Brain pericyte (primary cell): ENCODE measurements around the gene OTUB1.

Experiments used
- DNase-seq: peaks from one replicate; pipeline ENCODE4 v3.0.0-alpha.2; 2012; ENCODE audit warnings: low read depth, low spot score

OTUB1 gene

GRCh38 chr11:64004590-64004984, 18.3 kb downstream of the OTUB1 start:
- DNase-seq, result no peak

DNA sequence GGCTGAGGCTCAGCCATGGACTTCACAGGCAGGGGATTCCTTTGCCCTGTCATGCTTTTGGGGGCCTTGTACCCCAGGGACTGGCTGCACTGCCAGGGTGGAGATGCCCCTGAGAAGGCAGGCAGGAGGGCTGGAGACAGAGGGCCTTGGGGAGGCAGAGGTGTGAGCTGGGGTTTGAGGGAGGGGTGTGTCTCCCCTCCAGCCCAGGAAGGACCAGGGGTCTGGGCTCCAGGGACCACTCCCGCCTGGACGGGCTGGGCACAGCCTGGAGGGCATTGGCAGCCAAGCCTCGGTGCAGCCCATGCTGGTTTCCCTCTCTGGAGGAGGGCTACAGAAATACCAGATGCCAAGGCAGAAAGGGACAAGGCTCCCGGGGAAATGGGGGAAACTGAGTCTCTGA, 19.5 kb downstream of the OTUB1 start:
- DNase-seq, result no peak

- DNase-seq, result no peak
Observed at GRCh38 chr11:64006398-64006797, 20.2 kb downstream of the OTUB1 start.

DNA sequence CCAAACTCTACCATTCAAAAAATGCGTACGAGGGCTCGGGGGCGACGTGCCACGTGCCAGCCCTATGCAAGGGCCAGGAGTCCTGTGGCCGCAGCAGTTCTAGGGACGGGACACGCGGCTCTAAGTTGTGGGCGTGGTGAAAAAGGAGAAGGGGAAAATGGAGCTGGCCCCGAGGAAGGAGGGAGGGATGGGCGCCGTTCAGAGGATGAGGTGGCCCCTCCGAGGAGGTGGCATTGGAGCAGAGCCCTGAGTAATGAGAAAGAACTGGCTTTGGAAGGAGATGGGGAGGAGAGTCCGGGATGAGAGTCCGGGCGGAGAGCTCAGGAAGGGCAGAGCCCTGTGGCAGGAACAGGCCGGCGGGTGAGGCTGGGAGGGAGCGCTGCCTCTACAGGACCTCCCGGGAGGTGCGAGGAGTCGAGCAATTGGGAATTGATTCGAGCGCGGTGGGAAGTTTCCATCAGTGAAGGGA, 21.0 kb downstream of the OTUB1 start:
- DNase-seq, result no peak

GRCh38 chr11:64007629-64008282, 21.5 kb downstream of the OTUB1 start:
- DNase-seq, result no peak

GRCh38 chr11:64008283-64008913, 22.2 kb downstream of the OTUB1 start:
- DNase-seq, result no peak

DNA sequence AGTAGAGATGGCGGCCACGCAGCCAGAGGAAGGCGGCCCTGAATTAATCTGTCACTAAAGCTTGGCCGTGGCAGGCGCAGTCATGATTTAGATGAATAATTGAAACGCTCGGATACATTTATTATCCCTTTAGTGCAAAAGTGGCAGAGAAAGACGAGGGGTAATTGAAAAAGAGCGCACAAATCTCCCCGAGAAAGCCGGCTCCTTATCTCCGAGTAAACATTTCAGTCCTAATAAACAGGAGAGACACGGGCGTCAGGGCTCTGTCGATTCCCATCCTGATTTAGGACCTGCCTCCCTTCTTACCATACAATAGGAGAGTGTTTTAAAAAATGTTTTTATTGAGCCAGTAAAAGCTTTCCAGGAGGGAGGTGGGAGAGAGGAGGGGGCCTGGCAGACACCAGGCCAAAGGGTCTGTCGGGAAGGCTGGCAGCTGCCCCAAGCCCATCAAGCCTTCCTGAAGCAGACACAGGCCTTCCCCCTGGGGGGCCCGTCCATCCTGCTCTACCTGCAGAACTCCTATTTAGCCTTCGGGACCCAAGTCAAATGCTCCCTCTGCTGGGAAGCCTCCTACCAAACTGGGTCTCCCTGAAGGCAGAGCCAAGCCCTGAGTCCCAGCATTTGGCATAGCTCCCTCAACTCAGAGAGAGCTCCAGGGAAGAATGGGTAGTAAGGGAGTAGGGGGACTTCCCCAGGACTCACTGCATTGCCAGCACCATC, 22.8 kb downstream of the OTUB1 start:
- no peak for DNase-seq

DNA sequence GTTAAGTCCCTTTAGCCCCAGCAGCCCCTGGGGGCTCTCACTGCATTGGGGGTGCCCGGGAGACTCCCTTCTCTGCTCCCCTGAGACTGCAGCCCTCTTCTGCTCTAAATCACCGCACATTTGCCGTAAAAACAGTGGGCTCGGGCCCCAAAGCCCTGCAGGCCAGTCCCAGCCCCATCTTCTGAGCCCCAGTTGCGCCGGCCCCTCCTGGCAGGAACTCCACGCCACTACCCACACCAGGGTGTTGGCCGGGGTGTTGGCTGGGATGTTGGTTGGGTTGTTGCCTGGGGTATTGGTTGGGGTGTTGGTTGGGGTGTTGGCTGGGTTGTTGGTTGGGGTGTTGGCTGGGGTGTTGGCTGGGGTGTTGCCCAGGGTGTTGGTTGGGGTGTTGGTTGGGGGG, 23.5 kb downstream of the OTUB1 start:
- no peak for DNase-seq

- no peak for DNase-seq
Observed at GRCh38 chr11:64010783-64011182, 24.5 kb downstream of the OTUB1 start.

GRCh38 chr11:64011371-64011770, 25.1 kb downstream of the OTUB1 start:
- no peak for DNase-seq

- DNase-seq, result no peak
Observed at GRCh38 chr11:64013141-64013896, 27.1 kb downstream of the OTUB1 start.

DNA sequence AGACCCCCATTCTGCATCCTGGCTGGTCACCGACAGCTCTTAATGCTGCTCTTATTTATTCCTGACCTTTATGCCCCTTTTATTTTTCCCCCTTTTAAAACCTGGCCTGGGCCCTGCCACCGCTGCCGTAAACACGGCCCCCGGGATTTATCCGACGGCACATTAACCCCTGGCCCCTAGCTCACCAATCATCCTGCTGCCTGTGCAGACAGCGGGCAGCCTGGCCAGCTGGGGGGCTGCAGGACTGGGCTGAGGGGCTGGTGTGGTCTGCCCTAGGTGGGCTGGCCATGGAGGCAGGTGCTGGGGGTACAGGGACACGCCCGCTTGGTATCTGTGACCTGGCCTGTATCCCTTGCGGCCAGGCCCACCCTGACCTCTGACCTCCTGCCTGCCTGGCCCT, 28.1 kb downstream of the OTUB1 start:
- DNase-seq, result no peak

- no peak for DNase-seq
Observed at GRCh38 chr11:64015510-64015909, 29.3 kb downstream of the OTUB1 start.

DNA sequence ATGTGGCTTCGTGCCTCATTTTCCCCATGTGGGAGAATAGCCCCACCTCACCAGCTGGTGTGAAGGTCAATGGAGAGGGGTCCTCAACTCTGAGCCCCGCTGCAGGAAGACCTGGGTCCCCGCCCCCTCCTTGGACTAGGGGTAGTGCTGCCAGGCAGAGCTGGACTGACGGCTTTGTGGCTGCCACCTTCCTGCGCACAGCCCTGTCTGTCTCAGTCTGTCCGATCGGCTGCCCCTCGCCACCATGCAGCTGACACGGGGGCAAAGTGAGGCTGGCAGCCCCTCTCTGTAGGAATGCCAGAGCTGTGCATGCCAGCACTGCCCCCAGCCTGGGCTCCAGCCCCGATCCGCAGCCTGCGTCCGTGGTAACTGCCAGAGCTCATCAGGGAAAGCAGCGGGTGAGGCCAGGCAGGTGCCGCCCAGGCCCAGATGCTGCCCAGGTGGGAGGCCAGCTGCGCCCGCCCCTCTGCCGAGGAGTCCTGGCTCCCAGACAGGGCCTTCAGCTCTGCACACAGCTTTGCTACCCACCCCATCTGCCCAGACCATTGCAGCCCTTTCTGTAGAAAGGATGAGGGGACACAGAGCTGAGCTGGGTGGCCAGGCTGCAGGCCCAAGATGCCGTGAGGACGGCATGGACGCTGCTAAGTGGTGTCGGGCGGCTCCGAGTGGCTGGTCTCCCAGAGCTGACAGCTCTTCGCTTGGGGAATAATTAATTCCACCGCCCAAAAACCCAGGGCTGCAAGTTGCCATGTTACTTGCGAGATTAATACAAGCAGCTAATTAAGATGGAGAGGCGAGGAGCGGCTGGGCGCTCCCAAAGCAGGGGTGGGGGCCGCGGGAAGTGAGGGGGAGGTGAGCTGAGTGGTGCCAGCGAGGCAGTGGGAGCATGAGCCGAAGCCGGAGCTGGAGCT, 30.0 kb downstream of the OTUB1 start:
- DNase-seq, result no peak

GRCh38 chr11:64017945-64018224, 31.6 kb downstream of the OTUB1 start:
- DNase-seq, result no peak

- no peak for DNase-seq
Observed at GRCh38 chr11:64018310-64018709, 32.1 kb downstream of the OTUB1 start.

- DNase-seq, result no peak
Observed at GRCh38 chr11:64019106-64020037, 33.1 kb downstream of the OTUB1 start.

- DNase-seq, result no peak
Observed at GRCh38 chr11:64020976-64021756, 34.9 kb downstream of the OTUB1 start.

- DNase-seq, result no peak
Observed at GRCh38 chr11:64021757-64022093, 35.5 kb downstream of the OTUB1 start.
